ENCODE measurements around the gene RBM12. TPM values are rescaled to one million over a fixed set of nuclear protein-coding genes. Genes with fewer than 3 reads are reported as not detected.

Gene RBM12
- polyA plus RNA-seq, 1 donor (not counting 4 experiments of a cell fraction or from before 2014, with no cell fraction given): 98.9 TPM

DNA sequence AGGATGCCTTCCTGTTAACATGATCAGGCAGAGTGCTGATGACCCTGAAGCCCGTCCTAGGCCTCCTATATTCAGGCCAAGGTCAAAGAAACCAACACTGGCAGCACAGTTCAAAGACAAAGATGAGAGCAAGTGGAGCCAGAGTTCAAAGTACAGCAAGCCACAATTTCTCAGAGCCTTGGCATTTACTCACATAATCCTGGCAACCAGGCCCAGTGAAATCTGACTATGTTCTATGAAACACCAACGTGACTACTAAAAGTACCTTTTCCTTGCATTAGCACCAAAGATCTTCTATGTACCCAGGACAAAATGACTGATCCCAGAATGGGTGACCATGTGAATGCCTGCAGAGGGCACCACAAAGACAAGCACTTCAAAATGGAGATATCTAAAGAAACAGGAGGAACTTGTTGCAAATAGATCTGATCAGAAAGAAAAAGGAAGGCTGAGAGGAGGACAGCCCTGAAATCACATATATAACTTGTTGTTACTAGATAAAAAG, 30.6 kb upstream of the RBM12 start:
- dilution Hi-C loops (cut with MboI; ENCODE audit: extremely low pct_ligation_motif_present, low sequenced_read_pairs): no loop called here
- Histone ChIP-seq H3K27me3 (ENCODE audit: control insufficient read depth, extremely low read depth, insufficient read depth, low read length) (no peaks in the 10 kb centered on the region), H3K36me3 (ENCODE audit: control insufficient read depth in 2 of 2, extremely low read depth in 1 of 2, insufficient read depth in 2 of 2, low read length in 2 of 2) (peaks cover 10 to 15% of the 10 kb centered on the region in 2 experiments), H3K4me1 (ENCODE audit: control insufficient read depth, extremely low read depth, insufficient read depth, low read length) (peaks cover 12% of the 10 kb centered on the region), H3K4me3 (ENCODE audit: control insufficient read depth in 2 of 3, extremely low read depth in 1 of 3, insufficient read depth in 2 of 3, low read depth in 1 of 3, low read length in 3 of 3) (no peak overlapping the region), H3K4me2 (ENCODE audit: control insufficient read depth, extremely low read depth, insufficient read depth, low read depth, low read length) (no peak overlapping the region), H3K27ac (ENCODE audit: control insufficient read depth, insufficient read depth, low read length) (no peak overlapping the region), H3K9ac (ENCODE audit: control insufficient read depth, extremely low read depth, insufficient read depth, low read length) (no peak overlapping the region), H4K20me1 (ENCODE audit: control insufficient read depth, extremely low read depth, insufficient read depth, low read length) (no peaks in the 10 kb centered on the region), H2AFZ (ENCODE audit: control insufficient read depth, low read length) (no peak overlapping the region), H3K9me3 (ENCODE audit: control insufficient read depth, low read depth, low read length) (no peaks in the 10 kb centered on the region), H3K9me1 (ENCODE audit: control insufficient read depth, extremely low read depth, insufficient read depth, low read length) (no peaks in the 10 kb centered on the region), H3K79me2 (ENCODE audit: control insufficient read depth, insufficient read depth, low read length) (peaks cover 26% of the 10 kb centered on the region)
- FAIRE-seq: no peak
- DNase-seq (ENCODE audit: low read depth, low spot score): no peak
- TF ChIP-seq, protein P1, sequence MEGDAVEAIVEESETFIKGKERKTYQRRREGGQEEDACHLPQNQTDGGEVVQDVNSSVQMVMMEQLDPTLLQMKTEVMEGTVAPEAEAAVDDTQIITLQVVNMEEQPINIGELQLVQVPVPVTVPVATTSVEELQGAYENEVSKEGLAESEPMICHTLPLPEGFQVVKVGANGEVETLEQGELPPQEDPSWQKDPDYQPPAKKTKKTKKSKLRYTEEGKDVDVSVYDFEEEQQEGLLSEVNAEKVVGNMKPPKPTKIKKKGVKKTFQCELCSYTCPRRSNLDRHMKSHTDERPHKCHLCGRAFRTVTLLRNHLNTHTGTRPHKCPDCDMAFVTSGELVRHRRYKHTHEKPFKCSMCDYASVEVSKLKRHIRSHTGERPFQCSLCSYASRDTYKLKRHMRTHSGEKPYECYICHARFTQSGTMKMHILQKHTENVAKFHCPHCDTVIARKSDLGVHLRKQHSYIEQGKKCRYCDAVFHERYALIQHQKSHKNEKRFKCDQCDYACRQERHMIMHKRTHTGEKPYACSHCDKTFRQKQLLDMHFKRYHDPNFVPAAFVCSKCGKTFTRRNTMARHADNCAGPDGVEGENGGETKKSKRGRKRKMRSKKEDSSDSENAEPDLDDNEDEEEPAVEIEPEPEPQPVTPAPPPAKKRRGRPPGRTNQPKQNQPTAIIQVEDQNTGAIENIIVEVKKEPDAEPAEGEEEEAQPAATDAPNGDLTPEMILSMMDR (optimal IDR thresholded peaks at IDR 0.05 in 1 of 3, IDR thresholded peaks at IDR 0.05 in 1 of 3, conservative IDR thresholded peaks at IDR 0.05 in 1 of 3; ENCODE audit: extremely low read depth in 1 of 3, insufficient read depth in 2 of 3, low read length in 3 of 3): no peak
- no peak for TF ChIP-seq EZH2 (IDR thresholded peaks at IDR 0.05; ENCODE audit: low read length)

DNA sequence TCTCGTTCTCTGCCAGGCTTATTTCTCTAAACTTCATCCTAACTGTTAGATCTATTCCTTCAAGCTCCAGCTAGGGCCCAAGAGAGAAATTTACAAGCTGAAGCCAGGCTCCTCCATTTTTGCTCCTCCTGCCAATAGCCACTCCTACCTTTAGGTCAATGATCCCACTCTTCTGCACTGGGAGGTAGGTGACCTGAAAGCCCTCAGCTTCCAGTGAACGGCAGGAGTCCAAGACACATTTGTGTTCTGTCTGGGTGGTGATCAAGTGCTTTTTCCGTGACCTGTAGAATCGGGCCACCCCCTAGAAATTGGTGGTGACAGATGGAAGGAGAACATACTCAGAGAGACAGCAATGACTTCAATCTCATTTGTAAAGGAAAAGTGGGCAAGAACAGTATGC, 25.6 kb upstream of the RBM12 start:
- Histone ChIP-seq H3K27me3 (ENCODE audit: control insufficient read depth, extremely low read depth, insufficient read depth, low read length) (no peaks in the 10 kb centered on the region), H3K27ac (ENCODE audit: control insufficient read depth, insufficient read depth, low read length) (no peak overlapping the region), H3K9ac (ENCODE audit: control insufficient read depth, extremely low read depth, insufficient read depth, low read length) (no peak overlapping the region), H2AFZ (ENCODE audit: control insufficient read depth, low read length) (no peak overlapping the region), H3K36me3 (ENCODE audit: control insufficient read depth in 2 of 2, extremely low read depth in 1 of 2, insufficient read depth in 2 of 2, low read length in 2 of 2) (peaks cover 7 to 11% of the 10 kb centered on the region in 2 experiments), H3K79me2 (ENCODE audit: control insufficient read depth, insufficient read depth, low read length) (no peaks in the 10 kb centered on the region), H3K4me1 (ENCODE audit: control insufficient read depth, extremely low read depth, insufficient read depth, low read length) (no peaks in the 10 kb centered on the region), H3K4me3 (ENCODE audit: control insufficient read depth in 2 of 3, extremely low read depth in 1 of 3, insufficient read depth in 2 of 3, low read depth in 1 of 3, low read length in 3 of 3) (no peak overlapping the region), H3K9me1 (ENCODE audit: control insufficient read depth, extremely low read depth, insufficient read depth, low read length) (no peaks in the 10 kb centered on the region), H4K20me1 (ENCODE audit: control insufficient read depth, extremely low read depth, insufficient read depth, low read length) (no peaks in the 10 kb centered on the region), H3K4me2 (ENCODE audit: control insufficient read depth, extremely low read depth, insufficient read depth, low read depth, low read length) (no peak overlapping the region), H3K9me3 (ENCODE audit: control insufficient read depth, low read depth, low read length) (no peaks in the 10 kb centered on the region)
- no peak for DNase-seq (ENCODE audit: low read depth, low spot score)
- TF ChIP-seq, protein P1 (optimal IDR thresholded peaks at IDR 0.05 in 1 of 3, IDR thresholded peaks at IDR 0.05 in 1 of 3, conservative IDR thresholded peaks at IDR 0.05 in 1 of 3; ENCODE audit: extremely low read depth in 1 of 3, insufficient read depth in 2 of 3, low read length in 3 of 3): no peak
- TF ChIP-seq EZH2 (IDR thresholded peaks at IDR 0.05; ENCODE audit: low read length): no peak
- FAIRE-seq: no peak
- dilution Hi-C loops (cut with MboI; ENCODE audit: extremely low pct_ligation_motif_present, low sequenced_read_pairs): no loop called here

All from keratinocyte (primary cell).